WTC11 (cell line): ENCODE data around the gene CNTNAP2.

Source experiments
- JUN ChIP-seq: sonication (generic); formaldehyde crosslinking; IDR thresholded peaks from 2 replicates; pipeline ENCODE4 v1.8.0; 2023; ENCODE audit warnings: mild to moderate bottlenecking, missing genetic modification reagents
- TCF7 ChIP-seq: sonication (generic); formaldehyde crosslinking; IDR thresholded peaks from 2 replicates; pipeline ENCODE4 v1.8.0; 2022; ENCODE audit warnings: mild to moderate bottlenecking, low read depth, missing genetic modification reagents, moderate library complexity
- ZNF423 ChIP-seq: fragments of 250-450 bp; sonication (Bioruptor Pico); IDR thresholded peaks from 2 replicates; pipeline ENCODE4 v2.1.2; 2022; ENCODE audit warnings: mild to moderate bottlenecking, moderate library complexity
- TF ChIP-seq, protein P1 (sequence below): fragments of 200-600 bp; IDR thresholded peaks from 2 replicates; pipeline ENCODE4 v1.8.0; 2022; ENCODE audit warnings: antibody characterized with exemption
- TF ChIP-seq, protein P2 (sequence below): sonication (generic); formaldehyde crosslinking; IDR thresholded peaks from 2 replicates; pipeline ENCODE4 v1.8.0; 2022; ENCODE audit warnings: mild to moderate bottlenecking, missing genetic modification reagents
- TF ChIP-seq, protein P3 (sequence below): sonication (generic); formaldehyde crosslinking; IDR thresholded peaks from 2 replicates; pipeline ENCODE4 v1.8.0; 2023; ENCODE audit warnings: missing genetic modification reagents
- TF ChIP-seq, protein P4 (sequence below): sonication (generic); formaldehyde crosslinking; IDR thresholded peaks from 2 replicates; pipeline ENCODE4 v1.8.0; 2022; ENCODE audit warnings: mild to moderate bottlenecking, missing genetic modification reagents

GRCh38 chr7:148191391-148192065 lies 2074.9 kb downstream of the CNTNAP2 start:
- TF ChIP-seq, protein P1, sequence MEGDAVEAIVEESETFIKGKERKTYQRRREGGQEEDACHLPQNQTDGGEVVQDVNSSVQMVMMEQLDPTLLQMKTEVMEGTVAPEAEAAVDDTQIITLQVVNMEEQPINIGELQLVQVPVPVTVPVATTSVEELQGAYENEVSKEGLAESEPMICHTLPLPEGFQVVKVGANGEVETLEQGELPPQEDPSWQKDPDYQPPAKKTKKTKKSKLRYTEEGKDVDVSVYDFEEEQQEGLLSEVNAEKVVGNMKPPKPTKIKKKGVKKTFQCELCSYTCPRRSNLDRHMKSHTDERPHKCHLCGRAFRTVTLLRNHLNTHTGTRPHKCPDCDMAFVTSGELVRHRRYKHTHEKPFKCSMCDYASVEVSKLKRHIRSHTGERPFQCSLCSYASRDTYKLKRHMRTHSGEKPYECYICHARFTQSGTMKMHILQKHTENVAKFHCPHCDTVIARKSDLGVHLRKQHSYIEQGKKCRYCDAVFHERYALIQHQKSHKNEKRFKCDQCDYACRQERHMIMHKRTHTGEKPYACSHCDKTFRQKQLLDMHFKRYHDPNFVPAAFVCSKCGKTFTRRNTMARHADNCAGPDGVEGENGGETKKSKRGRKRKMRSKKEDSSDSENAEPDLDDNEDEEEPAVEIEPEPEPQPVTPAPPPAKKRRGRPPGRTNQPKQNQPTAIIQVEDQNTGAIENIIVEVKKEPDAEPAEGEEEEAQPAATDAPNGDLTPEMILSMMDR = no peak
- TF ChIP-seq, protein P2, sequence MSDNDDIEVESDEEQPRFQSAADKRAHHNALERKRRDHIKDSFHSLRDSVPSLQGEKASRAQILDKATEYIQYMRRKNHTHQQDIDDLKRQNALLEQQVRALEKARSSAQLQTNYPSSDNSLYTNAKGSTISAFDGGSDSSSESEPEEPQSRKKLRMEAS (CRISPR knock-in tag) = no peak
- TF ChIP-seq ZNF423 = no peak
- no peak for TF ChIP-seq JUN (CRISPR knock-in tag)
- TF ChIP-seq TCF7 (CRISPR knock-in tag) = no peak
- TF ChIP-seq, protein P3, sequence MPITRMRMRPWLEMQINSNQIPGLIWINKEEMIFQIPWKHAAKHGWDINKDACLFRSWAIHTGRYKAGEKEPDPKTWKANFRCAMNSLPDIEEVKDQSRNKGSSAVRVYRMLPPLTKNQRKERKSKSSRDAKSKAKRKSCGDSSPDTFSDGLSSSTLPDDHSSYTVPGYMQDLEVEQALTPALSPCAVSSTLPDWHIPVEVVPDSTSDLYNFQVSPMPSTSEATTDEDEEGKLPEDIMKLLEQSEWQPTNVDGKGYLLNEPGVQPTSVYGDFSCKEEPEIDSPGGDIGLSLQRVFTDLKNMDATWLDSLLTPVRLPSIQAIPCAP (CRISPR knock-in tag) = no peak
- TF ChIP-seq, protein P4, sequence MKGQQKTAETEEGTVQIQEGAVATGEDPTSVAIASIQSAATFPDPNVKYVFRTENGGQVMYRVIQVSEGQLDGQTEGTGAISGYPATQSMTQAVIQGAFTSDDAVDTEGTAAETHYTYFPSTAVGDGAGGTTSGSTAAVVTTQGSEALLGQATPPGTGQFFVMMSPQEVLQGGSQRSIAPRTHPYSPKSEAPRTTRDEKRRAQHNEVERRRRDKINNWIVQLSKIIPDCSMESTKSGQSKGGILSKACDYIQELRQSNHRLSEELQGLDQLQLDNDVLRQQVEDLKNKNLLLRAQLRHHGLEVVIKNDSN = no peak
